RWPE1 (cell line): ENCODE measurements around the gene ZDHHC1.
"Not testable (repeated sequence)": the region's sequence is repeated elsewhere in the genome, so short reads cannot be mapped to it uniquely, and the experiment has no call there.

Experiments used
- CTCF ChIA-PET: fragments of 350-600 bp; sonication (Branson Sonifier 250); formaldehyde crosslinking; extraction: SDS; loops from one replicate; lab custom pipeline; 2021; lab: Yijun Ruan, JAX
- POLR2A ChIA-PET: fragments of 400-600 bp; formaldehyde crosslinking; extraction: SDS; loops from one replicate; lab custom pipeline; 2020; ENCODE audit warnings: antibody characterized with exemption; ENCODE audit not compliant: low non-redundant PET; lab: Yijun Ruan, JAX
- DNase-seq: peaks from one replicate; pipeline ENCODE4 v3.0.0; 2012; ENCODE audit warnings: low spot score
- H3K27ac ChIP-seq: fragments of 450-650 bp; 2 replicates; pipeline ENCODE4 v1.5.1; 2017
- TF ChIP-seq, protein P1 (sequence below): fragments of 450-650 bp; conservative IDR thresholded peaks from 2 replicates; pipeline ENCODE4 v1.5.1; 2017; ENCODE audit warnings: low read depth, mild to moderate bottlenecking

The ZDHHC1 gene

DNA sequence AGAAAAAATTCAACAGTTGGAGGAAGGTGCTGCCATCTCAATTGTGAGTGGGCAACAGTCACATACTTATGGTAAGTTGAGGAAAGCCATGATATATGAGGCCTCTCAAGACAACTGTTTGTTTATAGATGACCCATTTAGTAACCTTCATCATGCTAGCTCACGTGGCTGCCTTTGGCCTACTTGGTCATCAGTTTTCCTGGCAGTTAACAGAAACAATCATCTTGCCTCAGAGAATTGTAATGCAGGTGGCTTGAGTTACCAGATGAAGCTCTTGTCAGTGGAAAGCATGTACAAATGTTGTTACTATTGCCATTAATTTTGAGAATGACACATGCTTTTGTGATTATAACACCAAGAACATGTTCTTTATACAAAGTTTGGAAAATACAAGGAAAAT lies 37.6 kb downstream of the ZDHHC1 start:
- ChIA-PET CTCF (no interaction called here), POLR2A (no interaction called here)
- TF ChIP-seq, protein P1, sequence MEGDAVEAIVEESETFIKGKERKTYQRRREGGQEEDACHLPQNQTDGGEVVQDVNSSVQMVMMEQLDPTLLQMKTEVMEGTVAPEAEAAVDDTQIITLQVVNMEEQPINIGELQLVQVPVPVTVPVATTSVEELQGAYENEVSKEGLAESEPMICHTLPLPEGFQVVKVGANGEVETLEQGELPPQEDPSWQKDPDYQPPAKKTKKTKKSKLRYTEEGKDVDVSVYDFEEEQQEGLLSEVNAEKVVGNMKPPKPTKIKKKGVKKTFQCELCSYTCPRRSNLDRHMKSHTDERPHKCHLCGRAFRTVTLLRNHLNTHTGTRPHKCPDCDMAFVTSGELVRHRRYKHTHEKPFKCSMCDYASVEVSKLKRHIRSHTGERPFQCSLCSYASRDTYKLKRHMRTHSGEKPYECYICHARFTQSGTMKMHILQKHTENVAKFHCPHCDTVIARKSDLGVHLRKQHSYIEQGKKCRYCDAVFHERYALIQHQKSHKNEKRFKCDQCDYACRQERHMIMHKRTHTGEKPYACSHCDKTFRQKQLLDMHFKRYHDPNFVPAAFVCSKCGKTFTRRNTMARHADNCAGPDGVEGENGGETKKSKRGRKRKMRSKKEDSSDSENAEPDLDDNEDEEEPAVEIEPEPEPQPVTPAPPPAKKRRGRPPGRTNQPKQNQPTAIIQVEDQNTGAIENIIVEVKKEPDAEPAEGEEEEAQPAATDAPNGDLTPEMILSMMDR: no peak
- no peak overlapping the region for H3K27ac ChIP-seq
- DNase-seq: no peak

GRCh38 chr16:67376012-67376411 lies 40.3 kb downstream of the ZDHHC1 start:
- H3K27ac ChIP-seq, DNase-seq, POLR2A ChIA-PET: not testable (repeated sequence)
- CTCF ChIA-PET: interaction anchor here (0.7 kb wide), 1 partner anchor 26 kb away, joined by 3 read pairs; no protein-coding TSS in a partner anchor

GRCh38 chr16:67372664-67373063 lies 43.6 kb downstream of the ZDHHC1 start:
- TF ChIP-seq, protein P1: peak; percentile 36
- CTCF ChIA-PET: interaction anchor here (0.7 to 1.5 kb wide), 10 partner anchors 18 to 93 kb away, joined by 3 to 5 read pairs (median 3); no protein-coding TSS in a partner anchor

GRCh38 chr16:67370661-67371060 lies 45.6 kb downstream of the ZDHHC1 start:
- no peak overlapping the region for H3K27ac ChIP-seq
- ChIA-PET CTCF (interaction anchor here (0.6 to 0.7 kb wide), 2 partner anchors 29 to 106 kb away, joined by 3 to 4 read pairs; no protein-coding TSS in a partner anchor), POLR2A (interaction anchor here (0.7 kb wide), 1 partner anchor 89 kb away, joined by 7 read pairs; no protein-coding TSS in a partner anchor)
- no peak for DNase-seq
- TF ChIP-seq, protein P1: no peak

More at GRCh38 chr16:67372664-67373063, 43.6 kb downstream of the ZDHHC1 start:
- DNase-seq: peak; percentile 42
- POLR2A ChIA-PET: no interaction called here
- no peak overlapping the region for H3K27ac ChIP-seq

GRCh38 chr16:67364600-67365235 lies 51.6 kb downstream of the ZDHHC1 start:
- CTCF ChIA-PET: no interaction called here
- no peak overlapping the region for H3K27ac ChIP-seq
- no peak for DNase-seq
- POLR2A ChIA-PET: no interaction called here
- TF ChIP-seq, protein P1: no peak

DNA sequence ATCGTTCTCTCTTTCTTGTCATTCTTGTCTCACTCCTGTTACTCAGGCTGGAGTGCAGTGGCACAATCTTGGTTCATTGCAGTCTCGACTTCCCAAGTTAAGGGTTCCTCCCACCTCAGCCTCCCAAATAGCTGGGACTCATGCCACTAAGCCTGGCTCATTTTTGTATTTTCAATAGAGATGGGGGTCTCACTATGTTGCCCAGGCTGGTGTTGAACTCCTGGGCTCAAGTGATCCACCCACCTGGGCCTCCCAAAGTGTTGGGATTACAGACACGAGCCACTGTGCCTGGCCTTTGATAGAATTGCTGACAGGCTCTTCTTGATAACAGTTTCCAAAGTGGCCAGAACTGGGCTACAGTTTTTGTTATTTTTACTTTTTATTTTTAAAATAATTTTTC lies 55.2 kb downstream of the ZDHHC1 start:
- H3K27ac ChIP-seq: no peak overlapping the region
- no peak for DNase-seq
- TF ChIP-seq, protein P1: no peak
- POLR2A ChIA-PET: no interaction called here
- CTCF ChIA-PET: interaction anchor here (0.7 kb wide), 1 partner anchor 484 kb away, joined by 3 read pairs; no protein-coding TSS in a partner anchor

DNA sequence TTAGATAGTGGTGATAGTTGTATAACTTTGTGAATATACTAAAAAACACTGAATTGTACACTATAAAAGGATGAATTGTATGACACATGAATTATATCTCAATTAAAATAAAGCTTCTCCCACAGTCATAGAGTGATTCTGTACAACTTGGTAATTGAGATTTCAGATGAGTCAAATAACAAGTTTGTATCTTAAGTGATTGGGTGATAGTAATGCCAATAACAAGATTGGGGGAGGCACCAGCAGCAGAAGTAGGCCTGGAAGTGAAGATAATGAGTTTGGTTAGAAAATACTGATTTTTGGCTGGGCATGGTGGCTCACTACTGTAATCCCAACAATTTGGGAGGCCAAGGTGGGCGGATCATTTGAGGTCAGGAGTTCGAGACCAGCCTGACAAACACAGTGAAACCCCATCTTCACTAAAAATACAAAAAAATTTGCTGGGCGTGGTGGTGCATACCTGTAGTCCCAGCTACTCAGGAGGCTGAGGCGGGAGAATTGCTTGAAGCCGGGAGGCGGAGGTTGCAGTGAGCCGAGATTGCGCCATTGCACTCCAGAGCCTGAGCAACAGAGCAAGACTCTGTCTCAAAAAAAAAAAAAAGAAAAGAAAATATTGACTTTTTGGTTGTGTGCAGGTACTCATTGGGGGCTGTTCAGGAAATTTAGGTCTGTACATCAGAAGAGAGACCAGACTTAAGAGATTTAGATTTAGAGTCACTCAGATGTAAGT lies 56.6 kb downstream of the ZDHHC1 start:
- H3K27ac ChIP-seq, DNase-seq: not testable (repeated sequence)
- ChIA-PET CTCF (interaction anchor here (0.6 to 0.7 kb wide), 3 partner anchors 28 to 406 kb away, joined by 3 to 4 read pairs (median 3); no protein-coding TSS in a partner anchor), POLR2A (interaction anchor here (0.7 kb wide), 1 partner anchor 17 kb away, joined by 7 read pairs; no protein-coding TSS in a partner anchor)
